ENCODE results near the gene STXBP3. TPM values are rescaled to one million over a fixed set of nuclear protein-coding genes. Genes with fewer than 3 reads are reported as not detected.

The STXBP3 gene
- total RNA-seq, 6 experiments from 2014 or later, result 42.2 to 44.6 (median 43.5) TPM

DNA sequence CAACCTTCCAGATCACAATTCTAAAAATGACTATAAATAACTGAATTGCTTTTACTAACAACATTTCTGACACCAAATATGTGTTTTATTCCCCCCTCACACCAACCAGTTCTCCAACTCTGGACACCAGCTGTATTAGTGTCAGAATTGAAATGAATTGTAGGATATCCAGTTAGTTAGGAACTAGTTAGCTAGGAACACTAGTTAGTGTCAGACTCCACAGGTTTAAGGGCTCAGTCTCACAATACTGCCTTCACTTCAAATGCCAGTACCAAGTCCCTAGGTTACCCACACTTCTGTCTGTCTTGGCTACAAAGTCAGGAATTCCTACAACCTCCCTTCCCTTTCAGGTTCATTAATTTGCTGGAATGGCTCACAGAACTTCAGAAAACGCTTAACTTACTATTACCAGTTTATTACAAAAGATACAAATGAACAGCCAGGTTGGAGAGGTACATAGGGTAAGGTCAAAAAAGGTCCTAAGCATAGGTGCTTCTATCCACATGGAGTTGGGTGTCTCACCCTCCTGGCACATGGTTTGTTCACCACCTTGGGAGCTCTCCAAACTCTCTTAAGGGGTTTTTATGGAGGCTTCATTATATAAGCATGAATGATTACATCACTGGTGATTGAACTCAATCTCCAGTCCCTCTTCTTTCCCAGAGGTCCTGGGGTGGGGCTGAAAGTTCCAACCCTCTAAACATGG, 4.2 kb downstream of the STXBP3 start:
- no peak overlapping the region for H3K27ac Mint-ChIP-seq
- H3K27me3 Mint-ChIP-seq (ENCODE audit: insufficient read depth), result no peaks in the 10 kb centered on the region; the same call in 1 of the 2 replicates
- TF ChIP-seq, protein P1, sequence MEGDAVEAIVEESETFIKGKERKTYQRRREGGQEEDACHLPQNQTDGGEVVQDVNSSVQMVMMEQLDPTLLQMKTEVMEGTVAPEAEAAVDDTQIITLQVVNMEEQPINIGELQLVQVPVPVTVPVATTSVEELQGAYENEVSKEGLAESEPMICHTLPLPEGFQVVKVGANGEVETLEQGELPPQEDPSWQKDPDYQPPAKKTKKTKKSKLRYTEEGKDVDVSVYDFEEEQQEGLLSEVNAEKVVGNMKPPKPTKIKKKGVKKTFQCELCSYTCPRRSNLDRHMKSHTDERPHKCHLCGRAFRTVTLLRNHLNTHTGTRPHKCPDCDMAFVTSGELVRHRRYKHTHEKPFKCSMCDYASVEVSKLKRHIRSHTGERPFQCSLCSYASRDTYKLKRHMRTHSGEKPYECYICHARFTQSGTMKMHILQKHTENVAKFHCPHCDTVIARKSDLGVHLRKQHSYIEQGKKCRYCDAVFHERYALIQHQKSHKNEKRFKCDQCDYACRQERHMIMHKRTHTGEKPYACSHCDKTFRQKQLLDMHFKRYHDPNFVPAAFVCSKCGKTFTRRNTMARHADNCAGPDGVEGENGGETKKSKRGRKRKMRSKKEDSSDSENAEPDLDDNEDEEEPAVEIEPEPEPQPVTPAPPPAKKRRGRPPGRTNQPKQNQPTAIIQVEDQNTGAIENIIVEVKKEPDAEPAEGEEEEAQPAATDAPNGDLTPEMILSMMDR (IDR thresholded peaks at IDR 0.05), result no peak
- DNase-seq, result no peak
- H3K9me3 Mint-ChIP-seq, result no peaks in the 10 kb centered on the region
- H3K4me1 Mint-ChIP-seq (ENCODE audit: low read depth), result peaks cover 43% of the 10 kb centered on the region
- peaks cover 27% of the 10 kb centered on the region for H3K36me3 Mint-ChIP-seq (ENCODE audit: low read depth)
- no peak overlapping the region; the same call in 1 of the 2 replicates for H3K4me3 Mint-ChIP-seq

DNA sequence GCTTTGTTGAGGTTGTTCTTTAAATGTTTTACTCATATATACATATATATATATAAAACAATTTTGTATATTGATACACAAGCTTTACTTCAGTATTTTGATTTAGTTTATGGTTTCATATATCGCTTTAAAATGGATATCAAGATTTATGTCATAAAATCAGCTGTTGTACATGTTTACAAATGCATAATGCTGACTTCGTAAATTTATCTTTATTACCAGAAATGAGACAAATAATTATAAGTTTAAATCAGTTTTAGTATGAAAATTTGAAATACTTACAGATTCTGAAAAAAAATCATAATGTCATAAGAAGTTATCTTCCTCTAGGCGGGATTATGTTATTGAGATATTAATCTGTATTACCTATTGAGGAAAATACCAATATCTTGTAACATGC, 6.9 kb downstream of the STXBP3 start:
- no peaks in the 10 kb centered on the region for H3K9me3 Mint-ChIP-seq
- no peak overlapping the region for H3K27ac Mint-ChIP-seq
- peaks cover 18% of the 10 kb centered on the region for H3K36me3 Mint-ChIP-seq (ENCODE audit: low read depth)
- no peak for DNase-seq
- TF ChIP-seq, protein P1 (IDR thresholded peaks at IDR 0.05), result no peak
- no peaks in the 10 kb centered on the region for H3K27me3 Mint-ChIP-seq (ENCODE audit: insufficient read depth)
- peaks cover 33% of the 10 kb centered on the region for H3K4me1 Mint-ChIP-seq (ENCODE audit: low read depth)
- no peak overlapping the region for H3K4me3 Mint-ChIP-seq

DNA sequence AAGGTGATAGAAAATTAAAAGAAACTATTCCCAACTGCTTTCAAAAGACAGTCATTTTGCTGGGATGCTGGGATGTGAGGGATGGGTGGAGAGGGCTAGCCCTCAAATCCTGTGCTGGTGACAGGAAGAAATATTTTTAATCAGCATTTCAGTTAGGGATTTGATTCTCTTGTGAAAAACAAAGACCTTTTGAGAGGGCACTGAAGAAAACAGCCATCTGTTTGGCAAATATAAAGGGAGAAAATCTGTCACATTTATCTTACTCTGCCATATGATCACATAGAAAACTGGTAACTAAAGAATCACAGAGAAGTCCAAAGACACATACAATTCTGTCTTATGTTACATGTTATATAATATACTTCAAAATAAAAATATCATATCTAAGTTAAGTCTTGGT, 12.3 kb downstream of the STXBP3 start:
- Mint-ChIP-seq H3K27me3 (ENCODE audit: insufficient read depth) (no peaks in the 10 kb centered on the region), H3K9me3 (no peaks in the 10 kb centered on the region), H3K4me3 (no peak overlapping the region), H3K4me1 (ENCODE audit: low read depth) (peaks cover 22% of the 10 kb centered on the region), H3K27ac (peak overlapping the region; percentile 7; the same call in 1 of the 2 replicates), H3K36me3 (ENCODE audit: low read depth) (peaks cover 9% of the 10 kb centered on the region)
- TF ChIP-seq, protein P1 (IDR thresholded peaks at IDR 0.05), result no peak
- no peak for DNase-seq

DNA sequence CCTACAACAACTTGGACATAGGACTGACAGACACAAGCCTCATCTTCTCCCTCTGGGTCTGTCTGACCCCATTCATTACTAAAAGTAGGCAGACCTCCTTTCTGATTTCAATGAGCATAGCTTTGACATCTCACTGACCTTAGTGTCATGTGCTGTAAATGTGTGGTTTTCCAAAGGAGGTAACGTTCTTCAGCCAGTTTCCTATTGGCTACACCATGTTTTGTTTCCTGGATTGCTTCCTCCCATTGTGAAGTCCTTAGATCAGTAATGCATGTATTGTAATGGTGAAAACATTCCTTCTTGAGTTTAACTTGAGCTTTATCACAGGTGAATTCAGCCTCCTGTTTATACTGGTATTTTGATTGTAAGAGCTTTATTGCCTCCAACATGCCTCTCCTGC, 20.6 kb downstream of the STXBP3 start:
- DNase-seq, result no peak
- Mint-ChIP-seq H3K4me3 (no peak overlapping the region), H3K27ac (no peak overlapping the region), H3K36me3 (ENCODE audit: low read depth) (peaks cover 32% of the 10 kb centered on the region), H3K4me1 (ENCODE audit: low read depth) (no peaks in the 10 kb centered on the region), H3K27me3 (ENCODE audit: insufficient read depth) (no peaks in the 10 kb centered on the region), H3K9me3 (no peaks in the 10 kb centered on the region)
- TF ChIP-seq, protein P1 (IDR thresholded peaks at IDR 0.05), result no peak

DNA sequence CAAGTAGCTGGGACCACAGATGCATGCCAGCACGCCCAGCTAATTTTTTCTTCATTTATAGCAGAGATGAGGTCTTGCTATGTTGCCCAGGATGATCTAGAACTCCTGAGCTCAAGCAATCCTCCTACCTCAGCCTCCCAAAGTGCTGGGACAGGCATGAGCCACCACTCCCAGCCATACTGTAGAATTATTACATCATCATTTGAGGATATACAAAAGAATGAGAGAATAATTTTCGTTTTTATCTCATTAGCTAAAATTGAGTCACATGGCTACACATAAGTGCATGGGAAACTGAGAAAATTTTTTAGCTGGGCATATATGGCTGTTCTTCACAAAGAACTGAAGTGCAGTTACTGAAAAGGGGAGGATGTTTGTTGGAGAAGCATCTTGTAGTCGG, 21.2 kb downstream of the STXBP3 start:
- Mint-ChIP-seq H3K4me3 (no peak overlapping the region), H3K9me3 (no peaks in the 10 kb centered on the region)

More for the DNA sequence above, 21.2 kb downstream of the STXBP3 start:
- H3K27ac Mint-ChIP-seq, result no peak overlapping the region
- peaks cover 28% of the 10 kb centered on the region for H3K36me3 Mint-ChIP-seq (ENCODE audit: low read depth)
- H3K4me1 Mint-ChIP-seq (ENCODE audit: low read depth), result no peaks in the 10 kb centered on the region
- no peak for DNase-seq
- no peaks in the 10 kb centered on the region for H3K27me3 Mint-ChIP-seq (ENCODE audit: insufficient read depth)
- TF ChIP-seq, protein P1 (IDR thresholded peaks at IDR 0.05), result no peak

Measured in HFFc6 (cell line).